Astrocyte (in vitro differentiated cells and primary cell): Measurements from ENCODE around the gene PCDHGB2. TPM values are rescaled to one million over a fixed set of nuclear protein-coding genes. Genes with fewer than 3 reads are reported as not detected.
A peak's percentile ranks its signal among the peaks of the same experiment; 100 is the strongest.
"Not testable (repeated sequence)": the region's sequence is repeated elsewhere in the genome, so short reads cannot be mapped to it uniquely, and the experiment has no call there.

Source experiments
- DNase-seq: peaks from one replicate; pipeline ENCODE4 v3.0.0-alpha.2; 2010; ENCODE audit warnings: low read depth
- FAIRE-seq: peaks from 2 replicates; lab custom pipeline; 2011; peaks lifted over from hg19 to GRCh38; lab: Jason Lieb, UNC
- H2AFZ ChIP-seq: 2 replicates; pipeline ENCODE4 v1.6.0; 2012; ENCODE audit warnings: low read depth, low read length, inconsistent platforms
- H3K27ac ChIP-seq: 2 replicates; pipeline ENCODE4 v1.5.1; 2011; ENCODE audit warnings: low read depth, low read length, inconsistent platforms
- H3K27me3 ChIP-seq: 2 replicates; pipeline ENCODE4 v1.6.0; 2011; ENCODE audit warnings: low read length, inconsistent platforms; ENCODE audit not compliant: insufficient read depth
- H3K36me3 ChIP-seq: 2 replicates; pipeline ENCODE4 v1.5.1; 2011; ENCODE audit warnings: low read length, inconsistent platforms; ENCODE audit not compliant: insufficient read depth
- H3K4me1 ChIP-seq: 2 replicates; pipeline ENCODE4 v1.5.1; 2011; ENCODE audit warnings: low read length, inconsistent platforms; ENCODE audit not compliant: insufficient read depth
- H3K4me2 ChIP-seq: 2 replicates; pipeline ENCODE4 v1.6.0; 2012; ENCODE audit warnings: low read length, inconsistent platforms
- H3K4me3 ChIP-seq: 2 replicates; pipeline ENCODE4 v1.5.1; 2011; ENCODE audit warnings: low read depth, mild to moderate bottlenecking, low read length, inconsistent platforms; ENCODE audit not compliant: insufficient read depth
- H3K79me2 ChIP-seq: 2 replicates; pipeline ENCODE4 v1.6.0; 2012; ENCODE audit warnings: mild to moderate bottlenecking, low read length, inconsistent platforms; ENCODE audit not compliant: insufficient read depth
- H3K9ac ChIP-seq: 2 replicates; pipeline ENCODE4 v1.6.0; 2012; ENCODE audit warnings: mild to moderate bottlenecking, low read length, inconsistent platforms
- H3K9me3 ChIP-seq: 2 replicates; pipeline ENCODE4 v1.5.1; 2012; ENCODE audit warnings: low read depth, mild to moderate bottlenecking, low read length, inconsistent platforms; ENCODE audit not compliant: insufficient read depth
- H4K20me1 ChIP-seq: 2 replicates; pipeline ENCODE4 v1.6.0; 2012; ENCODE audit warnings: low read length, inconsistent platforms; ENCODE audit not compliant: insufficient read depth
- H3K27ac Mint-ChIP-seq: one replicate; pipeline ENCODE4 v1.8.0; 2021; ENCODE audit warnings: mild to moderate bottlenecking, mixed read lengths; ENCODE audit not compliant: unreplicated experiment
- H3K27me3 Mint-ChIP-seq: one replicate; pipeline ENCODE4 v1.8.0; 2021; ENCODE audit warnings: low read depth, mixed read lengths; ENCODE audit not compliant: unreplicated experiment
- H3K36me3 Mint-ChIP-seq: one replicate; pipeline ENCODE4 v1.8.0; 2021; ENCODE audit warnings: low read depth, mixed read lengths; ENCODE audit not compliant: unreplicated experiment
- H3K4me1 Mint-ChIP-seq: one replicate; pipeline ENCODE4 v1.8.0; 2021; ENCODE audit warnings: low read depth, mixed read lengths; ENCODE audit not compliant: unreplicated experiment
- H3K4me3 Mint-ChIP-seq: one replicate; pipeline ENCODE4 v1.8.0; 2021; ENCODE audit warnings: mild to moderate bottlenecking, moderate library complexity, mixed read lengths; ENCODE audit not compliant: unreplicated experiment
- H3K9me3 Mint-ChIP-seq: one replicate; pipeline ENCODE4 v1.8.0; 2021; ENCODE audit warnings: mild to moderate bottlenecking, mixed read lengths; ENCODE audit not compliant: unreplicated experiment
- CTCF ChIP-seq: IDR thresholded peaks from 2 replicates; pipeline ENCODE4 v1.5.1; 2011; ENCODE audit warnings: low read depth, mild to moderate bottlenecking, inconsistent platforms, low read length, moderate library complexity; ENCODE audit not compliant: insufficient read depth
- EZH2 ChIP-seq: IDR thresholded peaks from 2 replicates; pipeline ENCODE4 v1.6.1; 2012; ENCODE audit warnings: mild to moderate bottlenecking, low read length, inconsistent platforms; ENCODE audit not compliant: insufficient read depth
- total RNA-seq: library from RNA; stranded (reverse); gene quantifications from 2 replicates; pipeline ENCODE4 v1.2.1, GENCODE V29; 2021

The PCDHGB2 gene
- total RNA-seq, 1 donor from 2014 or later: 1.4 TPM

- Histone ChIP-seq H2AFZ (peak within 1 kb of the TSS; percentile 27), H3K4me1 (no peaks in the 10 kb centered on the region), H3K36me3 (no peaks in the 10 kb centered on the region), H3K9me3 (peaks cover 28% of the 10 kb centered on the region), H3K9ac (peak within 1 kb of the TSS; percentile 39), H4K20me1 (no peaks in the 10 kb centered on the region), H3K79me2 (no peaks in the 10 kb centered on the region), H3K4me3 (peak within 1 kb of the TSS; percentile 33), H3K27me3 (no peaks in the 10 kb centered on the region), H3K27ac (no peak within 1 kb of the TSS), H3K4me2 (peak within 1 kb of the TSS; percentile 74)
- FAIRE-seq: no peak
- no peak within 1 kb of the TSS for H3K27ac Mint-ChIP-seq
- peaks cover 16% of the 10 kb centered on the region for H3K9me3 Mint-ChIP-seq
- H3K4me3 Mint-ChIP-seq: no peak within 1 kb of the TSS
- peak; percentile 51 for TF ChIP-seq CTCF
- TF ChIP-seq EZH2: no peak
- no peaks in the 10 kb centered on the region for H3K36me3 Mint-ChIP-seq
- no peak for DNase-seq
- H3K4me1 Mint-ChIP-seq: no peaks in the 10 kb centered on the region
- H3K27me3 Mint-ChIP-seq: no peaks in the 10 kb centered on the region
Observed at GRCh38 chr5:141330299-141331080, 29.3 kb upstream of the PCDHGB2 start, which contains the start of gene PCDHGA1. PCDHGA1 (plus strand) TSS chr5:141330514.

- not testable (repeated sequence) for H3K36me3 Mint-ChIP-seq, H3K4me1 Mint-ChIP-seq
- H3K9me3 Mint-ChIP-seq: peaks cover 14% of the 10 kb centered on the region
Observed at GRCh38 chr5:141332571-141332970, 27.2 kb upstream of the PCDHGB2 start.

GRCh38 chr5:141338538-141339306 is 21.1 kb upstream of the PCDHGB2 start, which contains the start of gene PCDHGA2:
PCDHGA2 (plus strand) TSS chr5:141338760.
- H3K79me2 ChIP-seq: no peaks in the 10 kb centered on the region
- peaks cover 23% of the 10 kb centered on the region for H3K9me3 ChIP-seq
- H2AFZ ChIP-seq: peak within 1 kb of the TSS; percentile 77
- H3K27ac ChIP-seq: no peak within 1 kb of the TSS
- peak within 1 kb of the TSS; percentile 61 for H3K4me3 ChIP-seq
- DNase-seq: peak; percentile 28
- peak within 1 kb of the TSS; percentile 80 for H3K4me2 ChIP-seq
- TF ChIP-seq CTCF (peak; percentile 41), EZH2 (no peak)
- FAIRE-seq: no peak
- no peak within 1 kb of the TSS for H3K27ac Mint-ChIP-seq
- no peaks in the 10 kb centered on the region for H3K36me3 ChIP-seq
- H3K4me3 Mint-ChIP-seq: no peak within 1 kb of the TSS
- H3K9me3 Mint-ChIP-seq: peaks cover 41% of the 10 kb centered on the region
- H3K4me1 ChIP-seq: no peaks in the 10 kb centered on the region
- H3K36me3 Mint-ChIP-seq: peaks cover 3% of the 10 kb centered on the region
- H3K9ac ChIP-seq: no peak within 1 kb of the TSS
- no peaks in the 10 kb centered on the region for H3K4me1 Mint-ChIP-seq
- H4K20me1 ChIP-seq: no peaks in the 10 kb centered on the region
- peaks cover 3% of the 10 kb centered on the region for H3K27me3 ChIP-seq
- peaks cover 2% of the 10 kb centered on the region for H3K27me3 Mint-ChIP-seq

More at GRCh38 chr5:141332571-141332970, 27.2 kb upstream of the PCDHGB2 start:
- H2AFZ ChIP-seq, FAIRE-seq, H3K27me3 Mint-ChIP-seq, DNase-seq, H3K4me3 Mint-ChIP-seq, H3K4me1 ChIP-seq, H3K36me3 ChIP-seq, H3K27me3 ChIP-seq, H3K27ac ChIP-seq, H3K9ac ChIP-seq, H3K27ac Mint-ChIP-seq, H4K20me1 ChIP-seq, H3K79me2 ChIP-seq, H3K4me3 ChIP-seq, H3K4me2 ChIP-seq: not testable (repeated sequence)
- H3K9me3 ChIP-seq: peaks cover 28% of the 10 kb centered on the region

GRCh38 chr5:141340781-141341354 is 18.9 kb upstream of the PCDHGB2 start:
- H3K4me1 Mint-ChIP-seq, H3K27ac Mint-ChIP-seq, H4K20me1 ChIP-seq, DNase-seq, H3K79me2 ChIP-seq, H2AFZ ChIP-seq, H3K27me3 ChIP-seq, H3K27ac ChIP-seq, H3K36me3 Mint-ChIP-seq, H3K36me3 ChIP-seq, H3K4me3 ChIP-seq, H3K4me1 ChIP-seq, H3K27me3 Mint-ChIP-seq, H3K4me2 ChIP-seq, H3K4me3 Mint-ChIP-seq, FAIRE-seq, H3K9ac ChIP-seq: not testable (repeated sequence)
- peaks cover 48% of the 10 kb centered on the region for H3K9me3 Mint-ChIP-seq
- peaks cover 36% of the 10 kb centered on the region for H3K9me3 ChIP-seq
